ENCODE measurements around the gene OLIG1. TPM values are rescaled to one million over a fixed set of nuclear protein-coding genes. Genes with fewer than 3 reads are reported as not detected.

The OLIG1 gene
- total and polyA plus RNA-seq, 2 of the 13 experiments (the other 11 are each of a cell fraction or from before 2014, with no cell fraction given) = not detected

- BruUV-seq (replicated peaks) = no TSS peak
- H3K36me3 ChIP-seq (replicated peaks in 1 of 2; ENCODE audit: control insufficient read depth in 1 of 2, insufficient read depth in 2 of 2, low read length in 2 of 2) = no peaks in the 10 kb centered on the region
- ChIA-PET CTCF (ENCODE audit: low intra/inter-chr PET ratio, low total read pairs) (no interaction called here), POLR2A (no interaction called here)
- no peak overlapping the region for H3K9ac ChIP-seq (ENCODE audit: insufficient read depth, low read depth, low read length)
- no peaks in the 10 kb centered on the region for H3K4me1 ChIP-seq (ENCODE audit: insufficient read depth, low read length)
- FAIRE-seq = no peak
- no peak overlapping the region for H3K4me2 ChIP-seq (ENCODE audit: low read depth, low read length)
- no peaks in the 10 kb centered on the region for H4K20me1 ChIP-seq (ENCODE audit: insufficient read depth, low read length)
- H3K27me3 ChIP-seq (ENCODE audit: control insufficient read depth in 1 of 2, insufficient read depth in 2 of 2, low read length in 2 of 2) = peaks cover 2 to 67% of the 10 kb centered on the region in 2 experiments; a peak in 4 of 5 replicates
- 0% methylated on average over 4 of the region's 11 CpGs for WGBS (ENCODE audit: low lambda C conversion rate)
- no peak for DNase-seq (ENCODE audit: low spot score)
- intact Hi-C loops (cut with micrococcal nuclease; ENCODE audit: unreplicated experiment) = no loop called here
- no peak overlapping the region for H2AFZ ChIP-seq (ENCODE audit: low read length)
- no peaks in the 10 kb centered on the region for H3K9me3 ChIP-seq (ENCODE audit: low read length)
- no peak overlapping the region for H3K27ac ChIP-seq (ENCODE audit: extremely low read length, insufficient read depth, low read length)
- TF ChIP-seq ZNF33B (CRISPR knock-in tag; IDR thresholded peaks at IDR 0.05) (no peak), ZNF17 (CRISPR knock-in tag; IDR thresholded peaks at IDR 0.05) (no peak), ZNF678 (CRISPR knock-in tag; IDR thresholded peaks at IDR 0.05) (no peak)
- no peaks in the 10 kb centered on the region for H3K79me2 ChIP-seq (ENCODE audit: insufficient read depth, low read length)
- ATAC-seq = no peak; the same call in 2 of the 3 replicates
- H3K4me3 ChIP-seq (replicated peaks in 1 of 3; ENCODE audit: insufficient read depth in 1 of 3, low read depth in 2 of 3, low read length in 3 of 3) = no peak overlapping the region
- in situ Hi-C loops (cut with HindIII; ENCODE audit: extremely low pct_ligation_motif_present, low pct_unique_long_range_greater_than_20kb) = no loop called here
These were observed 5.8 kb downstream of the OLIG1 start for GRCh38 chr21:33075596-33076195.

GRCh38 chr21:33076600-33077329 lies 6.8 kb downstream of the OLIG1 start:
- intact Hi-C loops (cut with micrococcal nuclease; ENCODE audit: unreplicated experiment) (no loop called here), in situ Hi-C loops (cut with HindIII; ENCODE audit: extremely low pct_ligation_motif_present, low pct_unique_long_range_greater_than_20kb) (no loop called here)
- Histone ChIP-seq H3K9me3 (ENCODE audit: low read length) (no peaks in the 10 kb centered on the region), H3K9ac (ENCODE audit: insufficient read depth, low read depth, low read length) (no peak overlapping the region), H4K20me1 (ENCODE audit: insufficient read depth, low read length) (no peaks in the 10 kb centered on the region), H2AFZ (ENCODE audit: low read length) (no peak overlapping the region), H3K27ac (ENCODE audit: extremely low read length, insufficient read depth, low read length) (no peak overlapping the region), H3K27me3 (ENCODE audit: control insufficient read depth in 1 of 2, insufficient read depth in 2 of 2, low read length in 2 of 2) (peaks cover 2 to 58% of the 10 kb centered on the region in 2 experiments; a peak in 4 of 5 replicates), H3K79me2 (ENCODE audit: insufficient read depth, low read length) (no peaks in the 10 kb centered on the region), H3K4me3 (replicated peaks in 1 of 3; ENCODE audit: insufficient read depth in 1 of 3, low read depth in 2 of 3, low read length in 3 of 3) (no peak overlapping the region), H3K4me2 (ENCODE audit: low read depth, low read length) (no peak overlapping the region), H3K36me3 (replicated peaks in 1 of 2; ENCODE audit: control insufficient read depth in 1 of 2, insufficient read depth in 2 of 2, low read length in 2 of 2) (no peaks in the 10 kb centered on the region), H3K4me1 (ENCODE audit: insufficient read depth, low read length) (no peaks in the 10 kb centered on the region)
- CTCF ChIA-PET (ENCODE audit: low intra/inter-chr PET ratio, low total read pairs) = no interaction called here
- FAIRE-seq (no peak), ATAC-seq (no peak), DNase-seq (ENCODE audit: low spot score) (no peak)
- no TSS peak for BruUV-seq (replicated peaks)
- POLR2A ChIA-PET = no interaction called here
- WGBS (ENCODE audit: low lambda C conversion rate) = 21% methylated on average over 10 of the region's 11 CpGs
- TF ChIP-seq ZNF121 (CRISPR knock-in tag; IDR thresholded peaks at IDR 0.05) (no peak), ZNF275 (CRISPR knock-in tag; IDR thresholded peaks at IDR 0.05; ENCODE audit: borderline replicate concordance) (no peak), SAFB2 (CRISPR knock-in tag; IDR thresholded peaks at IDR 0.05; ENCODE audit: borderline replicate concordance, low read depth) (no peak), ZSCAN9 (CRISPR knock-in tag; IDR thresholded peaks at IDR 0.05; ENCODE audit: borderline replicate concordance) (no peak), ZNF547 (CRISPR knock-in tag; IDR thresholded peaks at IDR 0.05) (no peak), ZSCAN5A (CRISPR knock-in tag; IDR thresholded peaks at IDR 0.05; ENCODE audit: borderline replicate concordance) (no peak), MEIS2 (CRISPR knock-in tag; IDR thresholded peaks at IDR 0.05) (no peak), HOXA7 (CRISPR knock-in tag; IDR thresholded peaks at IDR 0.05) (no peak), PHF20 (CRISPR knock-in tag; IDR thresholded peaks at IDR 0.05) (no peak), ZNF772 (CRISPR knock-in tag; IDR thresholded peaks at IDR 0.05) (no peak), ZFP91 (CRISPR knock-in tag; IDR thresholded peaks at IDR 0.05; ENCODE audit: borderline replicate concordance) (no peak)

Data from HepG2 (cell line).